Muscle of arm (tissue), 12 donors: Measurements from ENCODE around the gene BCL2L1. TPM values are rescaled to one million over a fixed set of nuclear protein-coding genes. Genes with fewer than 3 reads are reported as not detected.

ENCODE experiments used
- DNase-seq: peaks from one replicate; pipeline ENCODE4 v3.0.0-alpha.2; 2013
- polyA plus RNA-seq, 12 donors: library from polyadenylated mRNA; unstranded; fragments of 120-200 nt; gene quantifications; one replicate each; pipeline ENCODE4 v1.2.1, GENCODE V29; 2013; ENCODE audit not compliant: insufficient read length in 12 of 12

BCL2L1 gene
- polyA plus RNA-seq, 12 donors: 24.0 to 55.2 (median 32.4) TPM; not detected in 1

GRCh38 chr20:31711179-31712111 lies 11.2 kb downstream of the BCL2L1 start:
- no peak for DNase-seq

- no peak for DNase-seq
Observed at GRCh38 chr20:31710423-31711108, 12.1 kb downstream of the BCL2L1 start.

- DNase-seq: no peak
Observed at GRCh38 chr20:31709939-31710338, 12.7 kb downstream of the BCL2L1 start.

GRCh38 chr20:31708736-31709534 lies 13.7 kb downstream of the BCL2L1 start:
- no peak for DNase-seq

- DNase-seq: no peak
Observed at GRCh38 chr20:31707994-31708735, 14.5 kb downstream of the BCL2L1 start.

GRCh38 chr20:31707258-31707615 lies 15.4 kb downstream of the BCL2L1 start:
- DNase-seq: no peak

GRCh38 chr20:31706607-31707257 lies 15.9 kb downstream of the BCL2L1 start:
- no peak for DNase-seq

GRCh38 chr20:31705598-31706597 lies 16.8 kb downstream of the BCL2L1 start:
- DNase-seq: no peak

GRCh38 chr20:31705191-31705590 lies 17.5 kb downstream of the BCL2L1 start:
- no peak for DNase-seq

GRCh38 chr20:31704225-31705119 lies 18.2 kb downstream of the BCL2L1 start:
- no peak for DNase-seq

GRCh38 chr20:31701591-31701990 lies 21.1 kb downstream of the BCL2L1 start:
- no peak for DNase-seq

GRCh38 chr20:31700747-31701146 lies 21.9 kb downstream of the BCL2L1 start:
- DNase-seq: no peak

- no peak for DNase-seq
Observed at GRCh38 chr20:31699801-31700728, 22.6 kb downstream of the BCL2L1 start.

GRCh38 chr20:31698803-31699718 lies 23.6 kb downstream of the BCL2L1 start:
- DNase-seq: peak; percentile 78

GRCh38 chr20:31698243-31698802 lies 24.3 kb downstream of the BCL2L1 start:
- no peak for DNase-seq
